GM23248 (cell line): ENCODE measurements around the gene CIRBP.

ENCODE experiments used
- EZH2 ChIP-seq: fragments of 200-600 bp; sonication (generic); IDR thresholded peaks from 2 replicates; pipeline ENCODE4 v1.6.1; 2018; ENCODE audit warnings: antibody characterized with exemption, mild to moderate bottlenecking; ENCODE audit not compliant: insufficient read depth, poor library complexity, severe bottlenecking
- EZH2phosphoT487 ChIP-seq: fragments of 200-600 bp; sonication (generic); IDR thresholded peaks from 2 replicates; pipeline ENCODE4 v1.6.1; 2018; ENCODE audit warnings: antibody characterized with exemption, moderate library complexity, mild to moderate bottlenecking, low read depth; ENCODE audit not compliant: insufficient read depth

GRCh38 chr19:1291761-1292418, 22.8 kb downstream of the CIRBP start:
- no peak for TF ChIP-seq EZH2
- TF ChIP-seq EZH2phosphoT487: no peak
